LHCN-M2 (cell line): ENCODE data around the gene NPHP4. TPM values are rescaled to one million over a fixed set of nuclear protein-coding genes. Genes with fewer than 3 reads are reported as not detected.
"Not testable (repeated sequence)": the region's sequence is repeated elsewhere in the genome, so short reads cannot be mapped to it uniquely, and the experiment has no call there.

Experiments used
- DNase-seq: peaks from one replicate; pipeline ENCODE4 v3.0.0-alpha.2; 2012; ENCODE audit warnings: low read depth
- total RNA-seq: library from RNA; depleted of rRNA; stranded (reverse); fragments of >200 nt; gene quantifications from 2 replicates; pipeline ENCODE4 v1.2.3, GENCODE V29; 2014

NPHP4 gene
- total RNA-seq, 1 experiment from 2014 or later = 4.7 TPM

- no peak for DNase-seq
These were observed 32.2 kb upstream of the NPHP4 start for GRCh38 chr1:6024376-6024775.

- no peak for DNase-seq
These were observed 31.1 kb upstream of the NPHP4 start for GRCh38 chr1:6023346-6023745.

GRCh38 chr1:6022193-6022592 is 30.0 kb upstream of the NPHP4 start:
- no peak for DNase-seq

- DNase-seq = no peak
These were observed 27.1 kb upstream of the NPHP4 start for GRCh38 chr1:6019166-6019845.

- DNase-seq = not testable (repeated sequence)
These were observed 25.4 kb upstream of the NPHP4 start for GRCh38 chr1:6017654-6018053.

- DNase-seq = peak; percentile 27
These were observed 24.1 kb upstream of the NPHP4 start for GRCh38 chr1:6016191-6016865.

- DNase-seq = no peak
These were observed 22.1 kb upstream of the NPHP4 start for GRCh38 chr1:6014130-6014999.

GRCh38 chr1:6013491-6013890 is 21.3 kb upstream of the NPHP4 start:
- no peak for DNase-seq

GRCh38 chr1:6012529-6013318 is 20.5 kb upstream of the NPHP4 start:
- no peak for DNase-seq

- no peak for DNase-seq
These were observed 19.7 kb upstream of the NPHP4 start for GRCh38 chr1:6011946-6012258.

GRCh38 chr1:6011161-6011945 is 19.1 kb upstream of the NPHP4 start:
- DNase-seq = no peak

GRCh38 chr1:6010554-6010953 is 18.3 kb upstream of the NPHP4 start:
- DNase-seq = no peak

- DNase-seq = no peak
These were observed 17.2 kb upstream of the NPHP4 start for GRCh38 chr1:6009120-6010040.

GRCh38 chr1:6008696-6009095 is 16.5 kb upstream of the NPHP4 start:
- DNase-seq = no peak

- no peak for DNase-seq
These were observed 15.8 kb upstream of the NPHP4 start for GRCh38 chr1:6008084-6008415.

GRCh38 chr1:6007318-6008083 is 15.3 kb upstream of the NPHP4 start:
- no peak for DNase-seq

GRCh38 chr1:6006882-6007281 is 14.7 kb upstream of the NPHP4 start:
- no peak for DNase-seq

GRCh38 chr1:6005276-6005917 is 13.2 kb upstream of the NPHP4 start:
- no peak for DNase-seq
